NCI-H524 treated with DMSO at 0.1 percent for 48 hours (cell line): Measurements from ENCODE around the gene ADGRG6.

Source experiments
- DNase-seq: peaks from one replicate; lab custom pipeline; 2025; lab: John Stamatoyannopoulos, UW

Gene ADGRG6

GRCh38 chr6:142376115-142376514, 74.3 kb downstream of the ADGRG6 start:
- DNase-seq: no peak

- no peak for DNase-seq
Measured at GRCh38 chr6:142376800-142377496, 75.1 kb downstream of the ADGRG6 start.

GRCh38 chr6:142377497-142377848, 75.7 kb downstream of the ADGRG6 start:
- no peak for DNase-seq

- DNase-seq: peak; percentile 54
Measured at GRCh38 chr6:142378138-142378875, 76.5 kb downstream of the ADGRG6 start.

GRCh38 chr6:142380626-142381025, 78.8 kb downstream of the ADGRG6 start:
- no peak for DNase-seq

- DNase-seq: no peak
Measured at GRCh38 chr6:142381181-142381580, 79.4 kb downstream of the ADGRG6 start.

GRCh38 chr6:142381845-142382378, 80.1 kb downstream of the ADGRG6 start:
- DNase-seq: no peak

GRCh38 chr6:142384519-142385254, 82.9 kb downstream of the ADGRG6 start:
- DNase-seq: no peak

- no peak for DNase-seq
Measured at GRCh38 chr6:142385352-142385751, 83.5 kb downstream of the ADGRG6 start.

- DNase-seq: no peak
Measured at GRCh38 chr6:142386657-142387056, 84.8 kb downstream of the ADGRG6 start.

GRCh38 chr6:142387997-142388815, 86.4 kb downstream of the ADGRG6 start:
- DNase-seq: no peak

GRCh38 chr6:142395266-142395665, 93.5 kb downstream of the ADGRG6 start:
- no peak for DNase-seq

- DNase-seq: no peak
Measured at GRCh38 chr6:142395768-142396231, 94.0 kb downstream of the ADGRG6 start.

- no peak for DNase-seq
Measured at GRCh38 chr6:142398353-142398752, 96.5 kb downstream of the ADGRG6 start.

GRCh38 chr6:142399739-142400138, 97.9 kb downstream of the ADGRG6 start:
- DNase-seq: no peak

GRCh38 chr6:142400495-142400894, 98.7 kb downstream of the ADGRG6 start:
- no peak for DNase-seq

- DNase-seq: no peak
Measured at GRCh38 chr6:142401838-142402237, 100.0 kb downstream of the ADGRG6 start.

- DNase-seq: no peak
Measured at GRCh38 chr6:142404751-142405150, 102.9 kb downstream of the ADGRG6 start.

GRCh38 chr6:142406131-142406530, 104.3 kb downstream of the ADGRG6 start:
- no peak for DNase-seq

GRCh38 chr6:142407685-142408273, 106.0 kb downstream of the ADGRG6 start:
- DNase-seq: no peak

- DNase-seq: no peak
Measured at GRCh38 chr6:142408409-142408808, 106.6 kb downstream of the ADGRG6 start.
